Stimulated activated effector memory CD8-positive, alpha-beta T cell treated with anti-CD3 and anti-CD28 coated beads, Interleukin-12 subunit alpha, Interleukin-12 subunit beta, amount 100 ng/mL, for 72 hours (primary cell): ENCODE data around the gene CNN1.

Experiments used
- ATAC-seq: fragments of 150-1000 bp; cut with Tn5 transposase; 2 replicates; pipeline ENCODE4 v1.10.0; 2021
- DNase-seq, 2 donors: peaks; one replicate each; pipeline ENCODE4 v3.0.0; 2021 to 2022; ENCODE audit warnings: low spot score in 2 of 2
- H3K27ac Mint-ChIP-seq: one replicate; pipeline ENCODE4 v1.8.0; 2022; ENCODE audit warnings: mild to moderate bottlenecking, mixed read lengths
- H3K36me3 Mint-ChIP-seq: one replicate; pipeline ENCODE4 v1.8.0; 2022; ENCODE audit warnings: mild to moderate bottlenecking, mixed read lengths
- H3K4me1 Mint-ChIP-seq: one replicate; pipeline ENCODE4 v1.8.0; 2022; ENCODE audit warnings: mixed read lengths
- H3K4me3 Mint-ChIP-seq: one replicate; pipeline ENCODE4 v1.8.0; 2022; ENCODE audit warnings: mild to moderate bottlenecking, mixed read lengths
- H3K9me3 Mint-ChIP-seq: one replicate; pipeline ENCODE4 v1.8.0; 2022; ENCODE audit warnings: mixed read lengths

CNN1 gene

DNA sequence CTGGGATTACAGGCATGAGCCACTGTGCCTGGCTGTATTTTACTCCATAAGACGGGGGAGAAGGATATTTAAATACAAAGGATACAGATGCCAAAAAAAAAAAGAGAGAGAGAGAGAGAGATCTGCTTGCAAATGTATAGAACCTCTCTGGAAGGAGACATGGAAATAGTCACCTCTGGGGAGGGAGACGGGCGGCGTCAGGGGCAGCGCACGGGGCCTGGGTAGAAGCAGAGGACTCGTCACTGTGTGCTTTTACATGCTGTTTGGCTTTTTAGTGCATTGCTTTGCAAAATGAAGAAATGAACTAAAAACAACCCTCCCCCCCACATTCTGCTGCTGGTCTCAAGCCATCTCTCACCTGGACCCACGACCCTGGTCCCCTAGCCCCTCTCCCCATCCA is 28.2 kb upstream of the CNN1 start:
- no peak overlapping the region for H3K27ac Mint-ChIP-seq
- no peaks in the 10 kb centered on the region for H3K9me3 Mint-ChIP-seq
- peaks cover 19% of the 10 kb centered on the region for H3K4me1 Mint-ChIP-seq
- DNase-seq (no peak), ATAC-seq (no peak)
- H3K4me3 Mint-ChIP-seq = no peak overlapping the region
- peaks cover 66% of the 10 kb centered on the region for H3K36me3 Mint-ChIP-seq

DNA sequence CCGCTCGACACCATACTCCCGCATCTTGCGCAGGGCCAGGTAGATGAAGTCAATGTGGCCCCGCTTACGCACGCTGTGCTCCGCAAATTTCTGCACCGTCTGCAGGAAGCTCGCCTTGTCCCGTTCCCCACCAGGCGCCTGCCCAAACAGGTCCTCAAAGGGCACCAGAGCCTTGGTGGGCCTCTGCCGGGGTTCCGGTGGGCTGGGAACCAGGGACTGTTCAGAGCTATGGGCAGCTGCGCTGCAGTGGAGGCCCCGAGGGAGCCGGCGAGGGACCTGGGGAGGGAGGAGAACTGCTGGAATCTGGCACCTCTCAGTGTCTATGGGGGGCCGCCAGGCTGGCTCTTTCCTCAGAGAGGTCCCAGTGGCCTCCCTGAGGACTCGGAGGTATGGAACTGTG is 24.7 kb upstream of the CNN1 start:
- Mint-ChIP-seq H3K27ac (no peak overlapping the region), H3K4me3 (no peak overlapping the region), H3K9me3 (no peaks in the 10 kb centered on the region), H3K4me1 (peaks cover 5% of the 10 kb centered on the region), H3K36me3 (peaks cover 69% of the 10 kb centered on the region)
- no peak for DNase-seq
- ATAC-seq = no peak

DNA sequence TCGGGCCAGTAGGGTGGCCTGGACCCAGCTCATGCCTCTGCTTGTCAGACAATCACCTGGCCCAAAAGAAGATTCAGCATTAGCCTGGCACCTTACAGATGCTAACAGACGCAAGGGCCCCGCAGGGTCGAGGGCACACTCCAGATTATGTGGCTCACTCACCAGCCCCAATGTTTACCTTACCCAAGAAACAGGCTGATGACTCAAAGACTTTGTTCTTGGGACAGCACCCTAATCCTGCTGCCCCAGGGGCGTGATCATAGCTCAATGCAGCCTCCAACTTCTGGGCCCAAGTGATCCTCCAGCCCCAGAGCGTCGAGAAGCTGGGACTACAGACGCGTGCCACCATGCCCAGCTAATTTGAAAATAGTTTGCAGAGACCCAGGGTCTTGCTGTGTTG is 19.5 kb upstream of the CNN1 start:
- no peak for DNase-seq
- ATAC-seq = no peak
- Mint-ChIP-seq H3K4me3 (no peak overlapping the region), H3K36me3 (peaks cover 65% of the 10 kb centered on the region), H3K9me3 (no peaks in the 10 kb centered on the region), H3K4me1 (no peaks in the 10 kb centered on the region), H3K27ac (no peak overlapping the region)

DNA sequence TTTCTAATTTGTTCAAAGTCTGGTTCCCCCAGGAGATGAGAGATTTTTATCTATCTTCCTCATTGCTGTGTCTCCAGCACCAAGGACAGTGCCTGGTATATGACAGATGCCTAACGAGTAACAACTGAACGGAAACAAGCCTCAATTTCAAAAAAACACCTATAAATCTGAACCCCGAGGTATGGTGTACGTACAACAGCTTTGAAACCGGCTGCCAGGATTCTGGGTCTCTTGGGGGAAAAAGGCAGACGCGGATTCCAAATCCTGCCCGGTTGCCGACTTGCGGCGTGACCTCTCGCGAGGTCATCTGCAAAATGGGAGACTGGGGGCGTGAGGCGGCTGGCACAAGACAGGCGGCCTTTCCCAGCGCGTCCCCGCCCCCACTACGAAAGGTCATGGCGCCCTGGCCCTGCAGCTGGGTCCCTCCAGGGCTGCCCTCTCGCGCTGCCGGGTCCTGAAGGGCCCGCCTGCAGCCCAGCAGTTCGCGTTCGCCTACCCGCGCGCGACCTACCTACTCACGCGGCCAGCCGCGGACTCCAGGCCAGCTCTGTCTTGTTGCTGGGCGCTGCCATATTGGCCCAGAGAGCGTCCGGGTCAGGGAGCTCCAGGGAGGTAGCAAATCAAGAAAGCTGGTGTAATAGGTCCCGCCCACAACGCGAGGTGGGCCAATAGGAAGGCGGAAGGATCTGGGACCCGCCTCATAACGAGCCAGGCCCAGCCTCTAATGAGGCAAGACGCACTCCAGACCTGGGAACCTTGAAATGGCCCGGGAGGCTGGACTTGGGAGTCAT is 9.9 kb upstream of the CNN1 start, which contains the start of gene ECSIT:
Gene ECSIT, minus strand, starts transcription at position 584 of the 791 bp plus-strand sequence. CDS start 9,964 bp downstream, outside the sequence.
- Mint-ChIP-seq H3K4me3 (peak within 1 kb of the TSS; percentile 94), H3K4me1 (peaks cover 27% of the 10 kb centered on the region), H3K27ac (peak within 1 kb of the TSS; percentile 93), H3K9me3 (no peaks in the 10 kb centered on the region), H3K36me3 (peaks cover 25% of the 10 kb centered on the region)
- peak; percentile 96 for ATAC-seq
- peak; percentile 81 to 96 for DNase-seq

DNA sequence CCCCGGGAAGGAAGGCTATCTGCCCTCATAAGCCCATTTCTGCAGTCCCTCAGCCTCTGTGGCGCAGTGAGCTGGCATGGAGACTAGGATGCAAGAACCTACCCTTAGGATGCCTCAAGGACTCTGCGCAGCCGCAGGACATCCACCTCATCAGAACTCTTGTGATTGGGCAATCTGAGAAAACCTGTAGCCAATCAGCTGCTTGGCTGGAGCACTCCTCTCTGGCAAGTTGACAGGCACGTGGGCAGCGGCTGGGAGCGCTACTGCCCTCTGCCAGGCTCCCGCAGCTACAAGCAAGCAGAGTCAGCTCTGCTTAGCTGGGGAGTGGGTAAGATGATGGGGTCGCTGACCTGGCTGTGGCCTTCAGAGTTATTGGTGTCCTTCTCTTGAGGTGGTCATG is 8.2 kb upstream of the CNN1 start:
- H3K4me1 Mint-ChIP-seq = peaks cover 41% of the 10 kb centered on the region
- H3K4me3 Mint-ChIP-seq = no peak overlapping the region
- H3K9me3 Mint-ChIP-seq = no peaks in the 10 kb centered on the region
- H3K36me3 Mint-ChIP-seq = peaks cover 8% of the 10 kb centered on the region
- no peak overlapping the region for H3K27ac Mint-ChIP-seq
- no peak for DNase-seq
- no peak for ATAC-seq

DNA sequence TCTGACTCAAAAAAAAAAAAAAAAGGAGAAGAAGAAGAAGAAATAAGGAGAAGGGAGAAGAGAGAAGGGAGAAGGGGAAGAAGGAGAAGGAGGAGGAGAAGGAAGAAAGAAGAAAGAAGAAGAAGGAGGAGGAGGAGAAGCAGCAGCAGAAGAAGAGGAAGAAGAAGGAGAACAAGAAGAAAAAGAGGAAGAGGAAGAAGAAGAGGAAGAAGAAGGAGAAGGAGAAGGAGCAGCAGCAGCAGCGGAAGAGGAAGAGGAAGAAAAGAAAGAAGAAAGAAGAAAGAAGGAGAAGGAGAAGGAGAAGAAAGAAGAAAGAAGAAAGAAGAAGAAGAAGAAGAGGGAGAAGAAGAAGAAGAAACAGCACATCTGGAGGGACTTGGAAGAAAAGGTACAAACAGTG is 4.1 kb upstream of the CNN1 start:
- peaks cover 37% of the 10 kb centered on the region for H3K4me1 Mint-ChIP-seq
- H3K36me3 Mint-ChIP-seq = no peaks in the 10 kb centered on the region
- ATAC-seq (no peak), DNase-seq (no peak)
- no peak overlapping the region for H3K27ac Mint-ChIP-seq
- peak overlapping the region; percentile 0 for H3K4me3 Mint-ChIP-seq
- no peaks in the 10 kb centered on the region for H3K9me3 Mint-ChIP-seq

DNA sequence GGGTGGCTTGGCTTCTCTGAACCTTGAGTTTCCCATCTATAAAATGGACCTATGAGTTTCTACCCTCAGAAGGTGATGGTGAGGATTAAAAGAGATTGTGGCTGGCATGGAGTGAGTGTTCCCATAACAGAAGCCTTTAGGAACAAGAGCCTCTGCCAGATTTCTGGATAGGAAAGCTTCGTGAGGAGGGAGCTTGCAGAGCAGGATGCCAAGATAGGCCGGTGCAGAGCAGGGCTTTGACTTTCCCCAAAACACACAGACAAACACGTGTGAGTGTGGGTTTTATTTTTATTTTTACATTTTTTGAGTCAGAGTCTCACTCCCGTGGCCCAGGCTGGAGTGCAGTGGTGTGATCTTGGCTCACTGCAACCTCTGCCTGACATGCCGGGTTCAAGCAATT is 3.7 kb upstream of the CNN1 start:
- peaks cover 37% of the 10 kb centered on the region for H3K4me1 Mint-ChIP-seq
- ATAC-seq (no peak), DNase-seq (no peak)
- H3K9me3 Mint-ChIP-seq = no peaks in the 10 kb centered on the region
- peak overlapping the region; percentile 0 for H3K4me3 Mint-ChIP-seq
- H3K36me3 Mint-ChIP-seq = no peaks in the 10 kb centered on the region
- no peak overlapping the region for H3K27ac Mint-ChIP-seq

DNA sequence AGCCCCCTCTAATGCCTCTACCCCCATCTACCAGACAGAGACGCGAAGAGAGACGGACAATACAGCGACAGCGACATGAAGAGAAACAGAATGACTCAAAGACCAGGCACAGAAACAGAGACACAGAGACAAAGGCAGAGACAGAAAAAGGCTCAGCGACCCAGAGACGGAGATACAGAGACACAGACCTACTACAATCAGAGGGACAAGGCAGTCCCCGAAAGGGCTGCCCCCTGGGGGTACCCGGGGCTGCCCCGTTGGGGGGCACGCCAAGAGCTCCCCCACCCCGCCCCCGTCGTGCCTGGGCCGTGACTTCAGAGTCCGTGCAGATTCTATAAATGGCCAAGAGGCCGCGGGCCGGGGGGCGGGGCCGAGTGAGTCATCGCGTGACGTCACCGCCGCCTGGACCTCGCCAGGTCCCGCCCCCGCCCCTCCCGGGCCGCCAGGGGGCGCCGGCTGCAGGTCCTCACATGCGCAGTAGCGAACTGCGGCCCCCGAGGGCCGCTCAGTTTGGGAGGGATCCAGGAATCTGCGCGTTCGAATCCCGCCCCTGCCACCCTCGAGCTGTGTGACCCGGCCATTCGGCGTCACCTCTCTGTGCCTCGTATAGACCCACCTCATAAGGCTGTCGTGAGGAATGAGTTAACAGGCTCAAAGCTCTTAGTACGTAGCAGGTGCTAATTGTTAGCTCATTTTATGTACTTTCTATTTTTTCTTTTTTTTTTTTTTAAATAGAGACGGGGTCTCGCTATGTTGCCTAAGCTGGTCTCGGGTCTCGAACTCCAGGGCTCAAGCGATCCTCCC is 2.7 kb upstream of the CNN1 start:
- Mint-ChIP-seq H3K36me3 (no peaks in the 10 kb centered on the region), H3K4me3 (peak overlapping the region; percentile 54), H3K4me1 (peaks cover 37% of the 10 kb centered on the region), H3K9me3 (no peaks in the 10 kb centered on the region), H3K27ac (peak overlapping the region; percentile 54)
- ATAC-seq = peak; percentile 78
- DNase-seq = peak; percentile 96 to 97

DNA sequence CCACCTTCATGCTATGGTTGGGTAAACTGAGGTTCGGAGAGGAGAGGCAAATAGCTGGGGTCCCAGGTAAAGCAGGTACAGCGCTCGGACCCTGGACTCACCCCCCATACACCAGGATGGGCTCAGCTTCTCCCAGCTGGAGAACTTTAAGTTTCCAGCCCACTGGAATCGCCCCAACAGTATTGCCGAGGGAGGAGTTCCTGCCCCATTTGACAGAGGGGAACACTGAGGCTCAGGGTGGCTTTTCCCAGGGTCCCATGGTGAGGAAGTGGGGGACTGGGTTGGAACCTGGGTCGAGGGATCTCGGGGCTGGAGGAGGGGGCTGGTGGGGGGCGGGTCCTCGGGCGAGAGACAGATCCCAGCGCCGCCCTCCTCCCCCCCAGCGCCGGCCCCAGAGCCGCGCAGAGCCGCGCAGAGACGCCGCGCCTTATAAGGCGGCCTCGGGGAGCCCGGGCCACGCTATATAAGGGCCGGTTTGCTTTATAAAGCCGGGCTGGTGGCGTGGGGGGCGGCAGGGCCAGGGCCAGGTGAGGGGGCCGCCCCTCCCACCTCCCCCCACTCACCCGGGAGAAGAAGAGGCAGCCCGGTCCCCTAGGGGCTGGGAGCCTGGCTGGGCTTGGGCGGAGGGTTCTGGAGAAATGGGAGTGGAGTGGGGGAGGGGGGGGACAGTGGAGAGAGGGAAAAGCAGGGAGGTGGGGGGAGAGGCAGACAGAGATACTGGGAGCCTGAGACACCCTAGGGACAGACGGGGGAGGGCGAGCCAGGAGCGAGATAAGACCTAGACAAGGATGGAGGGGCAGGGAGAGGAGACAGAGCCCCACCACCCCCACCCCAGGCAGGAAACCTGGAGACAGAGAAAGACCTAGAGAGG is 1.1 kb downstream of the CNN1 start:
- Mint-ChIP-seq H3K36me3 (no peaks in the 10 kb centered on the region), H3K4me1 (peaks cover 17% of the 10 kb centered on the region), H3K4me3 (no peak overlapping the region), H3K9me3 (no peaks in the 10 kb centered on the region), H3K27ac (no peak overlapping the region)
- no peak for DNase-seq
- no peak for ATAC-seq

DNA sequence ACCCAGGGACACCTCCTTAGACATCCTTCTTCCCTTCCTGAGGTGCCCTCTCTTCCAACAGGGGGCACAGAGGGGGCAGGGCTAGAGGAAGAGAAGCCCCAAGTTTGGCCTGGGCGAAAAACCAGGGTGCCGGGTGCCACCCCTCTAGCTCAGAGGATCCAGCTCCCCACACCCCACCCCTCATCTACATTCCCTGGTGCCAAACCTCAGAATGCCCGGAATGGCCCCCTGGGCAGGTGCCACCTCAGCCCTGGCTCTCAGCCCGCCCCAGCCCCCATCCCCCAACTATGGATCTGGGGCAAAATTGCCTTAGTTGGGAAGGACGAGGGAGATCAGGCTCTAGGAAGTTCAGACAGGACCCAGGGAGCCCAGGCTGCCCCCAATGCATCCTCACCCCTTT is 2.0 kb downstream of the CNN1 start:
- H3K36me3 Mint-ChIP-seq = no peaks in the 10 kb centered on the region
- H3K27ac Mint-ChIP-seq = no peak overlapping the region
- DNase-seq (no peak), ATAC-seq (no peak)
- no peaks in the 10 kb centered on the region for H3K9me3 Mint-ChIP-seq
- H3K4me3 Mint-ChIP-seq = no peak overlapping the region
- H3K4me1 Mint-ChIP-seq = peaks cover 10% of the 10 kb centered on the region

DNA sequence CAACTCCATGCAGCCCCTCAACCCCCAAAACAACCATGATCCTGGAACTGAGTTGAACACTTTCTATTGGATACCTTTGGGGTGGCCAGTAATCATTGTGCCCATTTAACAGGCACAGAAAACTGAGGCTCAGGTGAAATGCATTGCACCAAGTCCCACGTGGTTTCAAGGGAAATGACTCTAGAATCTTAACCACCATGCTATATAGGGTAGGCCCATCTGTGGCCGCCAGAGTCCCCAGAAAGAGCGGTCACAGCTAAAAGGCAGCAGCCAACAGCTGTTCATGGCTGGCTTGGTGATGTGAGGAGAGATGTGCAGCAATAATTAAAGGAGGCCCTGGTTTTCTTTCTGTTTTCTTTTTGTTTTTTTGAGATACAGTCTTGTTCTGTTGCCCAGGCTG is 2.6 kb downstream of the CNN1 start:
- no peak for DNase-seq
- no peak overlapping the region for H3K4me3 Mint-ChIP-seq
- no peak overlapping the region for H3K27ac Mint-ChIP-seq
- H3K9me3 Mint-ChIP-seq = no peaks in the 10 kb centered on the region
- peaks cover 11% of the 10 kb centered on the region for H3K4me1 Mint-ChIP-seq
- ATAC-seq = no peak
- no peaks in the 10 kb centered on the region for H3K36me3 Mint-ChIP-seq

DNA sequence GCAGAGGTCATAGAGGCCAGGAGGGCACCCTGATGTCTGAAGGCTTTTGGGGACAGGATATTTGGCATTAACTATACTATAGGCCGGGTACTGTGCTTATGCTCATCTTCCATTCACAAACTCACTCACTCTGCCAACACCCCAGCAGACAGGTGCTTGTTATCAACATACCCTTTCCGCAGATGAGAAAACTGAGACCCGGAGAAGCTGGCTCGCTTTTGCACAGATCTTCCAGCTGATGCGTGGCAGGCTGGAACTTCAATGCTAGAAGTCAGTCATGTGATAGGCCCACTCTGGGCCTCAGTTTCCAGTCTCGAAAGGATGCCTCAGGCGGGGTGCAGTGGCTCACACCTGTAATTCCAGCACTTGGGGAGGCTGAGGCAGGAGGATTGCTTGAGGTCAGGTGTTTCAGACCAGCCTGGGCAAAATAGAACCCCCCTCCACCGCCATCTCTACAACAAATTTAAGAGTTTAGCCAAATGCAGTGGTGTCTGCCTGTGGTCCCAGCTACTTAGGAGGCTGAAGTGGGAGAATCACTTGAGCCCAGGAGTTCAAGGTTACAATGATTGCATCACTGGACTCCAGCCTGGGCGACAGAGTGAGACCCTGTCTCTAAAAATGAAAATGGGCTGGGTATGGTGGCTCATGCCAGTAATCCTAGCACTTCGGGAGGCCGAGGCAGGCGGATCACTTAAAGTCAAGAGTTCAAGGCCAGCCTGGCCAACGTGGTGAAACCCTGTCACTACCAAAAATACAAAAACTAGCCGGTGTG is 9.5 kb downstream of the CNN1 start:
- no peak for ATAC-seq
- no peaks in the 10 kb centered on the region for H3K9me3 Mint-ChIP-seq
- peak in 1 of 2 donors; percentile 34 for DNase-seq
- no peak overlapping the region for H3K4me3 Mint-ChIP-seq
- H3K4me1 Mint-ChIP-seq = peaks cover 4% of the 10 kb centered on the region
- no peaks in the 10 kb centered on the region for H3K36me3 Mint-ChIP-seq
- no peak overlapping the region for H3K27ac Mint-ChIP-seq

DNA sequence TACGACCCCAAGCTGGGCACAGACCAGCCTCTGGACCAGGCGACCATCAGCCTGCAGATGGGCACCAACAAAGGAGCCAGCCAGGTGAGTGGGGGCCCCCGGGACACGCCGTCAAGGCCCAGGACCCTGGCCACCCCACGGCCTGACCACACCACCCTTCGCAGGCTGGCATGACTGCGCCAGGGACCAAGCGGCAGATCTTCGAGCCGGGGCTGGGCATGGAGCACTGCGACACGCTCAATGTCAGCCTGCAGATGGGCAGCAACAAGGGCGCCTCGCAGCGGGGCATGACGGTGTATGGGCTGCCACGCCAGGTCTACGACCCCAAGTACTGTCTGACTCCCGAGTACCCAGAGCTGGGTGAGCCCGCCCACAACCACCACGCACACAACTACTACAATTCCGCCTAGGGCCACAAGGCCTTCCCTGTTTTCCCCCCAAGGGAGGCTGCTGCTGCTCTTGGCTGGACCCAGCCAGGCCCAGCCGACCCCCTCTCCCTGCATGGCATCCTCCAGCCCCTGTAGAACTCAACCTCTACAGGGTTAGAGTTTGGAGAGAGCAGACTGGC is 10.8 kb downstream of the CNN1 start:
- Mint-ChIP-seq H3K27ac (no peak overlapping the region), H3K4me3 (no peak overlapping the region)

DNA sequence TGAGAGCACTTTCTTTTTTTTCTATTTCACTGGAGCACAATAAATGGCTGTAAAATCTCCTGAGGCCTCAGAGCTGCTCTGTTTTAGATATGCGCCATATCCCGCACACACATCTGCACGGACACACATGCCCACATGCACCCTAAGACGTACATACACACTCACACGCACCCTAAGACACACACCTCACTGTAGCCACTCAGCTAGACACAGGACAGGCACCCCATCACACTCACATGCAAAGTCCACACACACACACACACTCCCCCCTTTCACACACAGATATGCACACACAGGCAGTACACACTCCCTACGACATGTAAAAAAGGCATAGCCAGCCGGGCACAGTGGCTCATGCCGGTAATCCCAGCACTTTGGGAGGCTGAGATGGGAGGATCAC is 11.6 kb downstream of the CNN1 start:
- DNase-seq = no peak
- ATAC-seq = no peak
- Mint-ChIP-seq H3K36me3 (peaks cover 21% of the 10 kb centered on the region), H3K27ac (no peak overlapping the region), H3K4me3 (no peak overlapping the region), H3K4me1 (peaks cover 15% of the 10 kb centered on the region), H3K9me3 (no peaks in the 10 kb centered on the region)

More for the DNA sequence above, 10.8 kb downstream of the CNN1 start:
- Mint-ChIP-seq H3K36me3 (peaks cover 13% of the 10 kb centered on the region), H3K9me3 (no peaks in the 10 kb centered on the region), H3K4me1 (peaks cover 13% of the 10 kb centered on the region)
- ATAC-seq (no peak), DNase-seq (peak in 1 of 2 donors; percentile 40)
